T-helper 2 cell treated with Interferon-gamma antibody and Interleukin-4, amounts not matched to agents 5 μg/mL and 100 μg/mL, for 36 hours (primary cell): ENCODE results near the gene RGS12.
A peak's percentile ranks its signal among the peaks of the same experiment; 100 is the strongest.

Experiments
- DNase-seq: peaks from one replicate; pipeline ENCODE4 v3.0.0; 2021; ENCODE audit warnings: low spot score
- H3K27ac Mint-ChIP-seq: one replicate; pipeline ENCODE4 v1.8.0; 2021; ENCODE audit warnings: mild to moderate bottlenecking, mixed read lengths
- H3K27me3 Mint-ChIP-seq: one replicate; pipeline ENCODE4 v1.8.0; 2021; ENCODE audit warnings: low read depth, mixed read lengths
- H3K36me3 Mint-ChIP-seq: one replicate; pipeline ENCODE4 v1.8.0; 2021; ENCODE audit warnings: low read depth, mixed read lengths
- H3K4me1 Mint-ChIP-seq: one replicate; pipeline ENCODE4 v1.8.0; 2021; ENCODE audit warnings: low read depth, mixed read lengths
- H3K4me3 Mint-ChIP-seq: one replicate; pipeline ENCODE4 v1.8.0; 2022; ENCODE audit warnings: mild to moderate bottlenecking, moderate library complexity, mixed read lengths
- H3K9me3 Mint-ChIP-seq: one replicate; pipeline ENCODE4 v1.8.0; 2021; ENCODE audit warnings: mixed read lengths

Gene RGS12

DNA sequence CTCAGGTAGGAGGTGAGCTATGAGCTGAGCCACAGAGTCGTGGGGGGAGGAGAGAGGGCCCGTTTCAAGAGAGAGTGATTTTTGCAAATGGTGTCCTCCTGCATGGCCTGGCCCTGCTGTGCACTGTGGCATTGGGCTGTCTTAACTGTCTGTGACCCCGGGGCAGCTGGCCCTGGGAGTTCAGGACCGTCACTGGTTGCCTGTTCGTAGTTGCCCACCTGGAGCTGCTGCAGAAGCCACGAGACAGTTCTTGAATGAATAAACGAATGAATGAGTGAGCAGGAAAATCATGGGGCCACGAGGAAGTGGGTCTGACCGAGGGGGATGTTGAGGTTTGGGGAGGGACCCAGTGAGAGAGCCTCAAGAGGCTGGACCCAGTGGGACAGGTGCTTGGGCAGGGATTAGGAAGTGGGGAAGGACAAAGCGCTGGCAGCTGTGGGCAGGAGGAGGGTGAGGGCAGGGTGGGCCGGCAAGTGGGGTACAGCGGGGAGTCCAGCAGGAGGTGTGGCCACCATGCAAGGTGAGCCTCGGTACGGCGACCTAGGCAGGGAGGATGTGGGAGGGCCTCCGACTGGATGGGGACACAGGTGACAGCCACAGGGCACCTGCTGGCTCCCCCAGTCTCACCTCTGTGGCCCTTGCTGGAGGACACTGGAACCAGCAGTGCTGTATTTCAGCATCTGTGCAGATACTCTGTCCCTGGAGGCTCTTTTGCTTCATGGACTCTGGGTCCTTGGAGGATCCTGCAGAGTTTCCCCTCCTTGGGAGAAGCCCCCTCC is 10.2 kb downstream of the RGS12 start:
- no peaks in the 10 kb centered on the region for H3K9me3 Mint-ChIP-seq
- H3K36me3 Mint-ChIP-seq: no peaks in the 10 kb centered on the region
- H3K4me1 Mint-ChIP-seq: peaks cover 29% of the 10 kb centered on the region
- H3K27me3 Mint-ChIP-seq: peaks cover 31% of the 10 kb centered on the region
- DNase-seq: no peak
- peak overlapping the region; percentile 81 for H3K4me3 Mint-ChIP-seq
- H3K27ac Mint-ChIP-seq: peak overlapping the region; percentile 83

DNA sequence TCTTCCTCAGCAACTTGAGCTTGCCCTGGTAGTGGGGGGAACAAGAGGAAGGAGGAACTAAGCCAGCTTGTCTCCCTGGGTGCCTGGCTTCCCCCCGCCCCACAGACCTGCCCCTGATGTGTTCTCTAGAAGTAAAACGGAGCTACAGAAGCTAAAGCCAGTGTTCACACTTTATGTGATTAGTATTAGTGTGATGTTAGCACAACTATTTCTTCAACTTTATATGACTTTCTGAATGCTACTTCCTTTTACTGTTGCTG is 10.7 kb downstream of the RGS12 start:
- no peaks in the 10 kb centered on the region for H3K36me3 Mint-ChIP-seq
- H3K9me3 Mint-ChIP-seq: no peaks in the 10 kb centered on the region
- H3K27ac Mint-ChIP-seq: no peak overlapping the region
- H3K27me3 Mint-ChIP-seq: peaks cover 27% of the 10 kb centered on the region
- H3K4me1 Mint-ChIP-seq: peaks cover 29% of the 10 kb centered on the region
- H3K4me3 Mint-ChIP-seq: peak overlapping the region; percentile 47
- DNase-seq: no peak

DNA sequence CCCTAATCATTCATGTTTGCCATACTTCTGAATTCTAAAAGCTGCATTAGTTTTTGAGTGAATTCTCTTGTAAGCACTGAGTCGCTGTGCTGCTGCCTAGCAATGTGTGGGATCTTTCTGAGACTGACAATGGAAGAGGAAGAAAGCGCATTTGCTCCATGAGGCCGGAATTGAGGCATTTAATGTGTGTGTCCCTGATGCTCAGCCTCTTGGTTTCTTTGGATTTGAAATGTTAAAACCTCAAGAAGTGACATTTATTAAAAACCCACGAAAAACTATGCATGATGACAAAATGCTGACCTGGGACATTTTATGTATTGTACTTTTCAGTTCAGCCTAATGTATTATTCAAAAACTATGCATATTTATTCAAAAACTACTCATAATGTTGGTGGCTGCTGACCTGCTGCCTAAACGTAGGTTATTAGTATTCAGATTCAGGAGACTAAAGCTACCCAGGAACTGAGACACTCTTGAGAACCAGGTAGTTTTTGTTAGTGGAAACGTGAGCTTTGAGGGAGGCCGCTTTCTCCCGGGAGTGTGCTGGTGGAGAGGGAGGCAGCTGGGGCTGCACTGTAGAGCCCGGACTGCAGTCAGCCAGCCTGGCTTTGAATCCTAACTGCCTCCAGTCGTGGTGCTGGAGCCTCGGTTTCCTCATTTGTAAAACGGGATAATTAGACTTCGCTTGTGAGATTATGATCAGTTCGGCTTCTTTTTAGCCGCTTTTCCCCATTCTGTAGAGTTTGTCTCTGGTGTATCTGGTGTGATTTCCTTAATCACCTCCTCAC is 11.3 kb downstream of the RGS12 start:
- DNase-seq: no peak
- Mint-ChIP-seq H3K36me3 (no peaks in the 10 kb centered on the region), H3K9me3 (no peaks in the 10 kb centered on the region), H3K4me3 (no peak overlapping the region), H3K27me3 (peaks cover 21% of the 10 kb centered on the region), H3K27ac (no peak overlapping the region), H3K4me1 (peaks cover 29% of the 10 kb centered on the region)

DNA sequence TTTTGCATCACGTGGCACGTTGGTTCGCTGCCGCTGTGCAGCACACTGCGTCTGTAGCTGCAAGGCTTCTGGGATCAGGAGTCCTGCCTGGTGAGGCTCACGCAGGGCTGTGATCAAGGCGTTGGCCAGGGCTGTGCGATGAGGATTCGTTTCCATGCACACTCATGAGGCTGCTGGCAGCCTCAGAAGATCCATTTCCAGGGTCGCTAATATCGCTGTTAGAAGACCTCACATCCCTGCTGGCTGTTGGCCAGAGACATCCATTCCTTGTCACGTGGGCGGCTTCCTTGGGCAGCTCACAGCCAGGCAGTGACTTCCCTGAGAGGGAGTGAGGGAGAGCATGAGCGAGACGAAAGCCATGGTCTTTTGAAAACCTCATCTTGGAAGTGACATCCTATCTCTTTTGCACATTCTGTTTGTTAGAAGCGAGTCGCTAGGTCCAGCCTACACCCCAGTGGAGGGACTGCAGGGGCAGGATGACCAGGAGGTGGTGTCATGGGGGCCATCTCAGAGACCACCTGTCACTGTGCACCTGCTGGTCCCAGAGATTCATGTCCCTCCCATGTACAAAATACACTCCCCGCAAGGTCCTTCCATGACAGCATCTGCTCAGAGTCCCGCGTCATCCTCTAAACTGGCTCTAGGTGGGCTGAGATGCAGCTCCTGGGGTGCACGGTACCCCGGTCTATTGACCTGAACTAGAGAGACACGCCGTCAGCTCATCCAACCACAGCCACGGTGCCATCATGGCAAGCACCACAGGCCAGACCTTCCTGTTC is 12.2 kb downstream of the RGS12 start:
- Mint-ChIP-seq H3K9me3 (no peaks in the 10 kb centered on the region), H3K4me1 (peaks cover 29% of the 10 kb centered on the region), H3K27ac (no peak overlapping the region), H3K36me3 (no peaks in the 10 kb centered on the region), H3K27me3 (peaks cover 13% of the 10 kb centered on the region), H3K4me3 (no peak overlapping the region)
- DNase-seq: no peak

DNA sequence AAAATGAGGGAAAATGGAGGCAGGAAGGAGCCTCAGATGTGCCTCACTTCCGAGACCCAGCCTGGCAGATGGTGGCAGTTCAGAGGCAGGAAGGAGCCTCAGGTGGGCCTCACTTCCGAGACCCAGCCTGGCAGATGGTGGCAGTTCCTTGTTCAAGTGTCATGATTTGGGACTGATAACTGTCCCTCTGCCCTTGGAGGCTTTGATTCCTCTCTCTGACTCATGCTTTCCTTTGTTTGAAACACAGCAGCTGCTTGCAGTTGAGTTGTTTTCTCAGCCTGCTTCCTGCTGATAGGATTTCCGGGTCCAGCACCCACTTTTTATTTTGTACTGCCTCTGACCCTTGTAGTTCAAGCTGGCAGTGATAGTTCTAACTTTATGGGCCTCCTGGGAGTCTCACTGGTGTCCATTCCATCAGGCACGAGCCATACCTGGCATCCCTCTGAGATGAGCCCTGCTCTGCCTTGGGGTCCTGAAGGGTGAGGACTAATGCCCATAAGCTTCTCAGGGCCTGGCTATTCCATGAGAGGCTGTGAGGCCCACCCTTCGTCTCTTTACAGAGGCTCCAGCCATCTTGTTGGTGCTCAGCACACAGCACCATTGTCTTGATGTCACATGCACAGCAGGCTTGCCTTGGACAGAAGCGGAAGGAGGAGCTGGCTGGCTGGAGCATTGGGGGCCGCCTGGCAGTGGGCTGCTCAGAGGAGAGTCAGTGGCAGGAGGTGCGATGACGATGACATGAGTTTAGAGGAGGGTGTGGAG is 13.0 kb downstream of the RGS12 start:
- Mint-ChIP-seq H3K27ac (no peak overlapping the region), H3K4me1 (peaks cover 29% of the 10 kb centered on the region), H3K9me3 (no peaks in the 10 kb centered on the region), H3K36me3 (no peaks in the 10 kb centered on the region), H3K27me3 (peaks cover 13% of the 10 kb centered on the region), H3K4me3 (no peak overlapping the region)
- DNase-seq: no peak

DNA sequence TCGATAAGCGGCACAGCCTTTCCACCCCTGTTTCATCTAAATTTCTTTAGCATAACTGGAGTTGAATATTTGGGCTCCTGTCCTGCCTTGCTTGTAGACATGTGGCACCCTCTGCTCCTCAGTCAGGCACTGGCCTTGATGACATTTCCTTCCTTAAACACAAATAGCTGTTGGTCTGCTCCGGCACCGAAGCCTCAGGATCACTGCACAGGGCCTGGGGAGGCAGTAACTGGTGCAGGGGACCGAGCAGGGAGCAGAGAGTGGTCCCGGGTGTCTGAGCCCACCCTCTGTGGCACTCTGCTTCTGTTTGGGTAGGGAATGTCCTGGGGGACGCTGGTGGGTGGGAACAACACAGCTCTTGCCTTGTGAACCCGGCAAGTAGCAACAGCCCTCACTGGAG is 13.6 kb downstream of the RGS12 start:
- H3K4me1 Mint-ChIP-seq: peaks cover 25% of the 10 kb centered on the region
- H3K9me3 Mint-ChIP-seq: no peaks in the 10 kb centered on the region
- H3K27ac Mint-ChIP-seq: no peak overlapping the region
- no peaks in the 10 kb centered on the region for H3K36me3 Mint-ChIP-seq
- no peak for DNase-seq
- H3K4me3 Mint-ChIP-seq: no peak overlapping the region
- H3K27me3 Mint-ChIP-seq: peaks cover 13% of the 10 kb centered on the region

DNA sequence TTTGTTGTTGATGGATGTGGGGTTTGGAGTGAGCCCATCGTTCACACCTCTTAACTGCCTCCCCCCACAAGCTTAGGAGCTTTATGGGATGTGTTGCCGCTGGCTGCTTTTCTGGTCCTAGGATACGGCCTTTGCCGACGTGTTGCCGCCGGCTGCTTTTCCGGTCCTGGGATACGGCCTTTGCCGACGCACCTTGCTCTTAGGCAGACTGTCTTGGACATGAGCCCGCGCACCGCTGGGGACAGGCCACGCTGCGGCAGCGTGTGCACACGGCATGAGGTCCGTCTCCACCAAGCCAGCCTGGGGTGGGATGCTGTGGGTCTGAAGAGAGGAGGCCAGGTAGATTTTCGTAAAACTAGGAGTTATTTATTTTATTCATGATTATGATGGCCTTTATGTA is 14.2 kb downstream of the RGS12 start:
- Mint-ChIP-seq H3K27ac (no peak overlapping the region), H3K27me3 (peaks cover 13% of the 10 kb centered on the region), H3K36me3 (no peaks in the 10 kb centered on the region), H3K4me3 (no peak overlapping the region), H3K9me3 (no peaks in the 10 kb centered on the region), H3K4me1 (peaks cover 19% of the 10 kb centered on the region)
- DNase-seq: no peak

DNA sequence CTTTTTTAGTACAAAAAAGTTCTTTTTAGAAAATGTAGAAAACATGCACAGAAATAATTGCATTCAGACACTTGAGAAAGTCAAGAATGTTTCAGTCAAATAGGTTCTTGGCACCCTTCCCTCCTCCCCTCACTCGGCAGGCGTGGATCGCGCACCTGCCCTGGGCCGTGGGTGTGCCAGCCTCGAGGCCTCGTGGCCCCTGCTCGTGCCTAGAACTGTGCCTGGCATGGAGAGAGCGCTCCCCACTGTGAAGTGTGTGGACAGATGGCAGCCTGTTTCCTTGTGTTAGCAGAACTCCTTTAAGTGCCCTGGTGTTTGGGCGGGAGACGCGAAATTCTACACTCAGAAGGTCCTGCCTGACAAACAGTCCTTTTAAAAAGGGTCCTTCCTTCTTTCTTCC is 14.7 kb downstream of the RGS12 start:
- no peak for DNase-seq
- Mint-ChIP-seq H3K36me3 (no peaks in the 10 kb centered on the region), H3K9me3 (no peaks in the 10 kb centered on the region), H3K27me3 (peaks cover 10% of the 10 kb centered on the region), H3K4me3 (no peak overlapping the region), H3K27ac (no peak overlapping the region), H3K4me1 (peaks cover 16% of the 10 kb centered on the region)

DNA sequence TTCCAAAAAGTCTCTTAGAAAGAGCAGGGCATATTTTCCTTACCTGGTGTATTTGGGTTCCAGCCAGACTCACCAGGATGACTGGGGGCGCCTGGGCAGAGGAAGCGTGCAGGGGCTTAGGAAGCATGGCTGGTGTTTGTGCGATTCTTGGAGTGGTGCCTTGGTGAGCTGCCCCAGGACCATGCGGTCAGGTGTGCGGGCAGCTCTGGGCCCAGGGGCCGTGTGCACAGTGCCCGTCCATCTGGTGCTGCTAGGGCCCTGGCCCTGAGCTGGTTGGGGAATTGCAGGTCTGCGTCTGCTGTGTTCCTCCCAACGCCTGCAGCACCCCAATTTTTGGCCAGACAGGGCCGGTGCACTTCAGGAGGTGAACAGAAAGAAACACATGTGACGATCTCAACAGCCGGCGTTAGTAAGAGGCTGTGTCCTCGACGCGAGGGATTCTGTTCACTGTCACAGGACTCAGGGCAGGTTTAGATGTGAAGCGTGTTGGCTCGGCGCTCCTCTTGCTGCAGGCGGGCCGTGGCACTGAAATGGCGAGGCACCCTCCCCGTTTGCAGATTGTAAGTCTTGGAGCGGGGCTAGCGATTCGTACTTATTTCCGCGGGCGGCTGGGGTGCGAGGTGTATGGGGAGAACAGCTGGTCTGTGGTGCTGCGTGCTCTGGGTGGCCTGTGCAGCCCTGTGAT is 15.2 kb downstream of the RGS12 start:
- Mint-ChIP-seq H3K27me3 (peaks cover 7% of the 10 kb centered on the region), H3K4me1 (peaks cover 10% of the 10 kb centered on the region), H3K4me3 (no peak overlapping the region), H3K27ac (no peak overlapping the region), H3K36me3 (no peaks in the 10 kb centered on the region), H3K9me3 (no peaks in the 10 kb centered on the region)
- DNase-seq: no peak

DNA sequence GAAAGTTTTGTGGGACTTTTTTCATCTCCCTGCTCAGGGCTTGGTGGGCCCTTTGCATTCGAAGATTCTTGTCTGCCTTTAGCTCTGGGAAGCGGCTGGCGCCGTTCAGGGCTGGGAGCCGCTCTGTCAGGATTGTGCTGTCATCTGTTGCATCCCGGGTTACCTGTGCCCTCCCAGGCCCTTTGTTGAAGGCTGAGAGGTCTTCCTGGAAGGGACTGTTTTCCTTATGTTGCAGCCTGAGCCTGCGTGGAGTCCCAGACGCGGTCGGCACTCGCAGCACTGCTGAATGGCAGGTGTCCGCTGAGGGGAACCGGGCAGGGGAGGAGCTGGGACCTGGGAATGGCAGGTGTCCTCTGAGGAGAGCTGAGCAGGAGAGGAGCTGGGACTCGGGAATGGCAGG is 15.9 kb downstream of the RGS12 start:
- peaks cover 5% of the 10 kb centered on the region for H3K4me1 Mint-ChIP-seq
- no peaks in the 10 kb centered on the region for H3K36me3 Mint-ChIP-seq
- H3K4me3 Mint-ChIP-seq: no peak overlapping the region
- H3K27ac Mint-ChIP-seq: no peak overlapping the region
- DNase-seq: no peak
- H3K27me3 Mint-ChIP-seq: peaks cover 7% of the 10 kb centered on the region
- H3K9me3 Mint-ChIP-seq: no peaks in the 10 kb centered on the region

DNA sequence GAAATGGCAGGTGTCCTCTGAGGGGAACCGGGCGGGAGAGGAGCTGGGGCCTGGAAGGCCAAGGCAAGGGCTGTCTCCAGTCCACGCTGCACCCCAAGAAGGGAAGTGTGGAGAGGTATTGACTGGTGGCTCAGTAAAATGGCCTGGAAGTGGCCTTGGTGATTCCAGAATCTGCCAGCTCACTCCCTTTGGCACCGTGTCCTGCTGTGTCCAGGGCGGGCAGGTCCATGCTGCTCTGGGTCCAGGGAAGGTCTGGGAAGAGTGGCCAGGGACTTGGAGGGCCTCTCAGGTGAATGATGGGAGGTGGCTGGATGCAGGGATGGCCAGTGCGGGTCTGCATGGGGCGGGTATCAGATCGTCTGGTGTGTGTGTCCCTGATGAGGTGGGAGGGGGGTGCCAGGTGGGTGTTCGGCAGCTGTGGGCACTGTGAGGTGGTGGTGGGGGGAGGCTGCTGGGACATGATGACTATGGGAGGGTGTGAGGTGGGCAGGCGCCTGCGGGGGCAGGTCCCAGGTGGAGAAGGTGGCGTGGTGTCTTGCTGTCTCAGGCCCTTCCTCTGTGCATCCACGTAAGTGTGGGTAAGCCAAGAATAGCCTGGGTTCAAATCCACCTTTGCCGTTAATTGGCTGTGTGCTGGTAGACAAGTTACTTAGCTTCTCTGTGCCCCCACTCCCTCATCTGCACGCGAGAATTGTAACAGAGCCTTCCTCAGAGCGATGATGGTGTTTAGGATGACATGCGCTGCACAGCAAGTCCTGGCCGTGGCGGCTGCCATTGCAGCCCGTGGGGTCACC is 17.7 kb downstream of the RGS12 start:
- no peak for DNase-seq
- H3K4me1 Mint-ChIP-seq: peaks cover 4% of the 10 kb centered on the region
- no peaks in the 10 kb centered on the region for H3K36me3 Mint-ChIP-seq
- H3K27me3 Mint-ChIP-seq: peaks cover 5% of the 10 kb centered on the region
- no peaks in the 10 kb centered on the region for H3K9me3 Mint-ChIP-seq
- H3K27ac Mint-ChIP-seq: no peak overlapping the region
- H3K4me3 Mint-ChIP-seq: no peak overlapping the region

DNA sequence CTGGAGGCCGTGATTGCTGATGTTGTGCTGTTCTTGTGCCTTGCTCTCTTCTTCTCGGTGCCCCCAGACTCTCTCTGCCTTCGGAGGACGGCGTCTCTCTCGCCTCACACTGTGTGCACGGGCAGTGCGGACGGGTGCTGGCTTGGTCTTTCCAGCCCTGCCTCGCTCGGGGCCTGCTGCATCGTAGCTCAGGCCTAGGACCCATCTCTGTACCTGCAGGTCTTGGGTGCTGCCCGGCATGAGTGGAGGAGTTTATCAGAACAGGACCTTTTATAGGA is 18.2 kb downstream of the RGS12 start:
- Mint-ChIP-seq H3K27me3 (peaks cover 2% of the 10 kb centered on the region), H3K36me3 (no peaks in the 10 kb centered on the region), H3K9me3 (no peaks in the 10 kb centered on the region), H3K27ac (no peak overlapping the region), H3K4me3 (no peak overlapping the region), H3K4me1 (no peaks in the 10 kb centered on the region)
- DNase-seq: no peak
